DOHH2 (cell line): ENCODE results near the gene PDGFRA.
"Not testable (repeated sequence)": the region's sequence is repeated elsewhere in the genome, so short reads cannot be mapped to it uniquely, and the experiment has no call there.

ENCODE experiments used
- H3F3A ChIP-seq: fragments of 200-600 bp; sonication (generic), shearing (Covaris generic); 2 replicates; pipeline ENCODE4 v1.6.0; 2016; ENCODE audit warnings: antibody characterized with exemption, mild to moderate bottlenecking; ENCODE audit not compliant: control insufficient read depth, insufficient read depth
- H3K27ac ChIP-seq: fragments of 200-600 bp; sonication (generic); 2 replicates; pipeline ENCODE4 v1.5.1; 2014; ENCODE audit warnings: low read depth, mild to moderate bottlenecking, low read length, moderate library complexity
- H3K27me3 ChIP-seq: fragments of 200-600 bp; sonication (generic); 2 replicates; pipeline ENCODE4 v1.6.1; 2014; ENCODE audit warnings: mild to moderate bottlenecking, low read length, mixed read lengths; ENCODE audit not compliant: control insufficient read depth
- H3K36me3 ChIP-seq: fragments of 200-600 bp; sonication (generic); 2 replicates; pipeline ENCODE4 v1.6.1; 2014; ENCODE audit warnings: mild to moderate bottlenecking, low read length, moderate library complexity, mixed read lengths; ENCODE audit not compliant: control insufficient read depth
- H3K4me1 ChIP-seq: fragments of 200-600 bp; sonication (generic); 2 replicates; pipeline ENCODE4 v1.6.1; 2014; ENCODE audit warnings: mild to moderate bottlenecking, low read length, mixed read lengths; ENCODE audit not compliant: control insufficient read depth
- H3K4me2 ChIP-seq: fragments of 200-600 bp; sonication (generic); 2 replicates; pipeline ENCODE4 v1.6.0; 2014; ENCODE audit warnings: mild to moderate bottlenecking, low read length, moderate library complexity
- H3K4me3 ChIP-seq: fragments of 200-600 bp; sonication (generic); 2 replicates; pipeline ENCODE4 v1.5.1; 2014; ENCODE audit warnings: mild to moderate bottlenecking, low read length, mixed read lengths
- H3K79me2 ChIP-seq: fragments of 200-600 bp; sonication (generic); 2 replicates; pipeline ENCODE4 v1.6.1; 2014; ENCODE audit warnings: mild to moderate bottlenecking, low read length, mixed read lengths; ENCODE audit not compliant: control insufficient read depth
- H3K9me2 ChIP-seq: fragments of 200-600 bp; sonication (generic); replicated peaks from 2 replicates; pipeline ENCODE4 v1.6.1; 2014; ENCODE audit warnings: mild to moderate bottlenecking, low read length, mixed read lengths; ENCODE audit not compliant: control insufficient read depth
- H3K9me3 ChIP-seq: fragments of 200-600 bp; sonication (generic); 2 replicates; pipeline ENCODE4 v1.6.1; 2014; ENCODE audit warnings: antibody characterized with exemption, low read length, mixed read lengths; ENCODE audit not compliant: control insufficient read depth, insufficient read depth
- H4K20me1 ChIP-seq: fragments of 200-600 bp; sonication (generic); 2 replicates; pipeline ENCODE4 v1.6.0; 2014; ENCODE audit warnings: low read depth, mild to moderate bottlenecking, antibody characterized with exemption, low read length, moderate library complexity; ENCODE audit not compliant: control insufficient read depth, insufficient read depth
- CTCF ChIP-seq: fragments of 200-600 bp; sonication (generic); IDR thresholded peaks from one replicate; pipeline ENCODE4 v1.5.1; 2014; ENCODE audit warnings: antibody characterized with exemption, mild to moderate bottlenecking, low read depth, low read length; ENCODE audit not compliant: poor library complexity, severe bottlenecking
- EZH2phosphoT487 ChIP-seq: fragments of 200-600 bp; sonication (generic); IDR thresholded peaks from 2 replicates; pipeline ENCODE4 v1.6.1; 2017; ENCODE audit warnings: borderline replicate concordance, mild to moderate bottlenecking, antibody characterized with exemption, low read length, moderate library complexity, mixed read lengths

Gene PDGFRA

GRCh38 chr4:54330896-54331295 is 101.8 kb downstream of the PDGFRA start:
- H3K27me3 ChIP-seq = no peaks in the 10 kb centered on the region
- no peaks in the 10 kb centered on the region for H3F3A ChIP-seq
- no peaks in the 10 kb centered on the region for H3K9me3 ChIP-seq
- H4K20me1 ChIP-seq = no peaks in the 10 kb centered on the region
- H3K4me2 ChIP-seq = no peak overlapping the region
- TF ChIP-seq EZH2phosphoT487 = no peak
- TF ChIP-seq CTCF = no peak
- no peaks in the 10 kb centered on the region for H3K79me2 ChIP-seq
- H3K4me3 ChIP-seq = no peak overlapping the region
- no peaks in the 10 kb centered on the region for H3K36me3 ChIP-seq
- H3K4me1 ChIP-seq = no peaks in the 10 kb centered on the region
- no peaks in the 10 kb centered on the region for H3K9me2 ChIP-seq
- H3K27ac ChIP-seq = no peak overlapping the region

GRCh38 chr4:54332542-54332941 is 103.4 kb downstream of the PDGFRA start:
- Histone ChIP-seq H3K27ac (no peak overlapping the region), H4K20me1 (no peaks in the 10 kb centered on the region), H3K4me2 (no peak overlapping the region), H3K4me1 (no peaks in the 10 kb centered on the region), H3K9me3 (no peaks in the 10 kb centered on the region), H3K9me2 (no peaks in the 10 kb centered on the region), H3F3A (no peaks in the 10 kb centered on the region), H3K36me3 (no peaks in the 10 kb centered on the region), H3K4me3 (no peak overlapping the region), H3K79me2 (no peaks in the 10 kb centered on the region), H3K27me3 (no peaks in the 10 kb centered on the region)
- no peak for TF ChIP-seq EZH2phosphoT487
- no peak for TF ChIP-seq CTCF

- no peaks in the 10 kb centered on the region for H3K27me3 ChIP-seq
- no peak overlapping the region for H3K4me2 ChIP-seq
- no peaks in the 10 kb centered on the region for H3K4me1 ChIP-seq
- H3K9me2 ChIP-seq = no peaks in the 10 kb centered on the region
- no peaks in the 10 kb centered on the region for H3K36me3 ChIP-seq
- no peak overlapping the region for H3K27ac ChIP-seq
- no peaks in the 10 kb centered on the region for H3K79me2 ChIP-seq
- no peak overlapping the region for H3K4me3 ChIP-seq
- H4K20me1 ChIP-seq = no peaks in the 10 kb centered on the region
- no peaks in the 10 kb centered on the region for H3K9me3 ChIP-seq
- TF ChIP-seq CTCF (no peak), EZH2phosphoT487 (no peak)
- H3F3A ChIP-seq = no peaks in the 10 kb centered on the region
These were observed 104.6 kb downstream of the PDGFRA start for GRCh38 chr4:54333657-54334056.

- H3K27ac ChIP-seq, H3K27me3 ChIP-seq, H4K20me1 ChIP-seq, H3K4me2 ChIP-seq, H3K4me3 ChIP-seq, H3K9me2 ChIP-seq, H3K79me2 ChIP-seq, H3F3A ChIP-seq, H3K4me1 ChIP-seq, H3K9me3 ChIP-seq, H3K36me3 ChIP-seq: not testable (repeated sequence)
These were observed 105.7 kb downstream of the PDGFRA start for GRCh38 chr4:54334769-54335168.
